Fibroblast of pulmonary artery (primary cell): ENCODE data around the gene BCR.

Experiments used
- DNase-seq: peaks from one replicate; pipeline ENCODE4 v3.0.0-alpha.2; 2010; ENCODE audit warnings: low read depth
- H3K4me3 ChIP-seq: replicated peaks from 2 replicates; pipeline ENCODE4 v1.5.1; 2011; ENCODE audit warnings: low read depth, mild to moderate bottlenecking, control low read depth, low read length, moderate library complexity
- CTCF ChIP-seq: IDR thresholded peaks from 2 replicates; pipeline ENCODE4 v1.5.1; 2011; ENCODE audit warnings: mild to moderate bottlenecking, control low read depth, low read length, inconsistent platforms; ENCODE audit errors: missing control alignments

The BCR gene

GRCh38 chr22:23351321-23351720 lies 171.0 kb downstream of the BCR start:
- no peak for DNase-seq
- TF ChIP-seq CTCF = no peak
- no peak overlapping the region for H3K4me3 ChIP-seq

DNA sequence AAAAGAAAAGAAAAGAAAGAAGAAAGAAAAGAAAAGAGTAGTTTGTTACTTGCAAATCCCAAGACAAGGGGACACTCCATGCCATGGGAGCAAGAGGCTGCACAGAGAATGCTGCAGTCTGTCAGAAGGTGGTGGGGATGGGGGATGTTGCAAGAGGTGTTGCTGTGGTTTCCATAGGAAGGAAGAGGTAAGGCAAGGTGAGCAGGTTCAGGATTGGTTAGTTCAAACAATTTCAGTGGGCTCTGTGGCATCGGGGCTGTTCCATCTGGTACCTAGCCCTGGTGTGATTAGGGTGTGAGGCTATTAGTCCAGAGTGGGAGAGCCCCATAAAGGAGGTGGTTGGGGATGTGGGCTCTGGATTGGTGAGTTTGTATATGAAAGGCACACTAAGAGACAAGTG lies 172.7 kb downstream of the BCR start:
- no peak overlapping the region for H3K4me3 ChIP-seq
- DNase-seq = no peak
- no peak for TF ChIP-seq CTCF

GRCh38 chr22:23353696-23354095 lies 173.4 kb downstream of the BCR start:
- TF ChIP-seq CTCF = no peak
- H3K4me3 ChIP-seq = no peak overlapping the region
- no peak for DNase-seq

DNA sequence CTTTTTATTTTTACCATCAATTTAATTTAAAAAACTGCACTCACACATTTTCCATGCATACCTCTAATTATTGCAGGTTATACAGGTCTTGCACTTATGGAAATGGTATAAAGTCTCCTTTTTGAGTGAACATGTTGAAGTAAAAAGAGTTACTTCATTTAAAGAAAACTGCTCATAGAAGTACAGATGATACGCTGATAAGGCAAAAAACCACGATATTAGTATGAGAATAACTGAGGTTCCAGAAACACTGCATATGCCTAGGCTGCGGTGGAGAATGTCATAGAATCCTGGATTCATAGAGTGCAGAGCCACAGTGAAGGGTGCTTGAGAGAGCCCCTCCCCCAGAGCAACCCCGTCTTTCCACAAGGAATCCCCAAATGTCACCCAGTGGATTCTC lies 175.8 kb downstream of the BCR start:
- H3K4me3 ChIP-seq = no peak overlapping the region
- no peak for DNase-seq
- no peak for TF ChIP-seq CTCF

DNA sequence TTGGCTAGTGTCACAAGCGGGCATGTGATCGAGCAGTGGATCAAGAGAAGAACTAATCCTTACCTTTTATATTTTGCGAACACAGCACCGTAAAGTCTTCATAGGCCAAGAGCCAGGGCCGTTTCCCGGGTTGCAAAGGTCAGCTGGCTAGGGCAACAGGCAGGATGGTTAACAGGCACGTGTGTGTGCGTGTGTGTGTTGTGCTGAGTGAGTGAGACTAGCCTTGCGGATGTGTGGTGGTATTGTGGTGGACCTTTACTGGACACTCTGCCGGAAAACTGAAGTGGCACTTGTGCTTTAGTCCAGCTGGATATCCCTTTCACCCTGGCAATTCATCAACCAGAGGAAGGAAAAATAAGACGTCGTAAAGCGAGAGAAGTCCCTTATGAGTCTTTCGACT lies 176.7 kb downstream of the BCR start:
- DNase-seq = no peak
- no peak for TF ChIP-seq CTCF
- no peak overlapping the region for H3K4me3 ChIP-seq

GRCh38 chr22:23359583-23360123 lies 179.3 kb downstream of the BCR start:
- no peak overlapping the region for H3K4me3 ChIP-seq
- DNase-seq = no peak
- TF ChIP-seq CTCF = no peak

DNA sequence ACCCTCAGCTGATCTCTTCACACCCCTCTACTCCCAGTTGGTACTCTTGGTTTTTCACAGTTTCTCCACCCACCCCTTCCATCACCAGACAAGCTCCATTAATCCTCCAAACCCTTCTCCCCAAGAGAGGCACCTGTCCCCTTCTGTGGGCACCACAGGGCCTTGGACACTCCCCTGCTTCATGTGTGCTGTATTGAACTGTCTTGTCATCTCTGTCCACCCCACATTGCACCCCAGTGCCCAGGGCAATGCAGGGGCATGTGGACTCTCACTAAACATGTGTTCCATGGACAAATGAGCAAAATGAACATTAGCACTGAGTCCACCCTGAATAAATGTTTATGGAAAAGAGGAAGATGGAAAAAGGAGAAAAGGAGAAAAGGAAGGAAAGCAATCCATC lies 181.4 kb downstream of the BCR start:
- no peak for TF ChIP-seq CTCF
- DNase-seq = no peak
- H3K4me3 ChIP-seq = no peak overlapping the region
